WTC11 (cell line): Measurements from ENCODE around the gene PLCG1. TPM values are rescaled to one million over a fixed set of nuclear protein-coding genes. Genes with fewer than 3 reads are reported as not detected.

Experiments
- ATAC-seq: fragments of 200-7000 bp; cut with Tn5 transposase; 2 replicates; pipeline ENCODE4 v1.10.0; 2021; ENCODE audit warnings: mild to moderate bottlenecking, moderate library complexity
- CTCF ChIA-PET: fragments of 300-600 bp; sonication (Branson Sonifier 250); formaldehyde crosslinking; loops from one replicate; lab custom pipeline; 2021; ENCODE audit warnings: antibody characterized with exemption; lab: Charles Lee
- POLR2A ChIA-PET: fragments of 350-600 bp; sonication (Branson Sonifier 250); formaldehyde crosslinking; loops from one replicate; lab custom pipeline; 2021; ENCODE audit warnings: antibody characterized with exemption; lab: Charles Lee
- DNase-seq: peaks from one replicate; pipeline ENCODE4 v3.0.0; 2021; ENCODE audit warnings: low spot score
- H3K27ac Mint-ChIP-seq: 2 replicates; pipeline ENCODE4 v1.8.0; 2021; ENCODE audit warnings: mixed read lengths
- H3K27me3 Mint-ChIP-seq: 2 replicates; pipeline ENCODE4 v1.8.0; 2021; ENCODE audit warnings: low read depth, mild to moderate bottlenecking, moderate library complexity, mixed read lengths
- H3K36me3 Mint-ChIP-seq: 2 replicates; pipeline ENCODE4 v1.8.0; 2021; ENCODE audit warnings: mixed read lengths
- H3K4me1 Mint-ChIP-seq: 2 replicates; pipeline ENCODE4 v1.8.0; 2022; ENCODE audit warnings: mixed read lengths
- H3K4me3 Mint-ChIP-seq: 2 replicates; pipeline ENCODE4 v1.8.0; 2021; ENCODE audit warnings: mild to moderate bottlenecking, moderate library complexity, mixed read lengths
- H3K9me3 Mint-ChIP-seq: 2 replicates; pipeline ENCODE4 v1.8.0; 2021; ENCODE audit warnings: mixed read lengths
- CREM ChIP-seq: sonication (generic); formaldehyde crosslinking; IDR thresholded peaks from 2 replicates; pipeline ENCODE4 v1.8.1; 2022; ENCODE audit warnings: mild to moderate bottlenecking, missing genetic modification reagents, moderate library complexity
- EMX1 ChIP-seq: fragments of 250-450 bp; sonication (Bioruptor Pico); IDR thresholded peaks from 2 replicates; pipeline ENCODE4 v1.8.0; 2021; ENCODE audit warnings: mild to moderate bottlenecking
- GABPB1 ChIP-seq: sonication (generic); formaldehyde crosslinking; IDR thresholded peaks from 2 replicates; pipeline ENCODE4 v1.8.1; 2023; ENCODE audit warnings: mild to moderate bottlenecking, missing genetic modification reagents
- NFATC4 ChIP-seq: fragments of 250-450 bp; sonication (Bioruptor Pico); IDR thresholded peaks from 2 replicates; pipeline ENCODE4 v1.9.0; 2021; ENCODE audit warnings: mild to moderate bottlenecking
- NFYB ChIP-seq: sonication (generic); formaldehyde crosslinking; conservative IDR thresholded peaks from 2 replicates; pipeline ENCODE4 v1.8.0; 2022; ENCODE audit warnings: low read depth, missing genetic modification reagents
- NR3C1 ChIP-seq: sonication (generic); formaldehyde crosslinking; conservative IDR thresholded peaks from 2 replicates; pipeline ENCODE4 v1.8.1; 2023; ENCODE audit warnings: low read depth, mild to moderate bottlenecking, missing genetic modification reagents
- ZNF317 ChIP-seq: sonication (generic); formaldehyde crosslinking; IDR thresholded peaks from 2 replicates; pipeline ENCODE4 v1.8.1; 2023; ENCODE audit warnings: low read depth, mild to moderate bottlenecking, moderate library complexity, missing genetic modification reagents, borderline replicate concordance
- ZNF671 ChIP-seq: fragments of 250-450 bp; sonication (Bioruptor Pico); IDR thresholded peaks from 2 replicates; pipeline ENCODE4 v1.8.0; 2021; ENCODE audit warnings: mild to moderate bottlenecking
- total RNA-seq: library from RNA; stranded (reverse); gene quantifications from 3 replicates; pipeline ENCODE4 v1.2.3, GENCODE V29; 2021
- TF ChIP-seq, protein P1 (sequence below): sonication (generic); formaldehyde crosslinking; IDR thresholded peaks from 2 replicates; pipeline ENCODE4 v1.8.1; 2022; ENCODE audit warnings: low read depth, mild to moderate bottlenecking, moderate library complexity, missing genetic modification reagents, borderline replicate concordance
- TF ChIP-seq, protein P2 (sequence below): sonication (generic); formaldehyde crosslinking; IDR thresholded peaks from 2 replicates; pipeline ENCODE4 v1.8.0; 2022; ENCODE audit warnings: missing genetic modification reagents
- TF ChIP-seq, protein P3 (sequence below): sonication (generic); formaldehyde crosslinking; IDR thresholded peaks from 2 replicates; pipeline ENCODE4 v1.8.1; 2023; ENCODE audit warnings: mild to moderate bottlenecking, moderate library complexity, missing genetic modification reagents
- TF ChIP-seq, protein P4 (sequence below): fragments of 250-450 bp; sonication (Bioruptor Pico); IDR thresholded peaks from 2 replicates; pipeline ENCODE4 v1.9.0; 2021; ENCODE audit warnings: mild to moderate bottlenecking
- TF ChIP-seq, protein P5 (sequence below): fragments of 200-600 bp; IDR thresholded peaks from 2 replicates; pipeline ENCODE4 v1.8.0; 2022; ENCODE audit warnings: antibody characterized with exemption
- TF ChIP-seq, protein P6 (sequence below): sonication (generic); formaldehyde crosslinking; IDR thresholded peaks from 2 replicates; pipeline ENCODE4 v1.8.0; 2022; ENCODE audit warnings: mild to moderate bottlenecking, missing genetic modification reagents
- TF ChIP-seq, protein P7 (sequence below): sonication (generic); formaldehyde crosslinking; IDR thresholded peaks from 2 replicates; pipeline ENCODE4 v1.8.1; 2022; ENCODE audit warnings: mild to moderate bottlenecking, missing genetic modification reagents, moderate library complexity, borderline replicate concordance

PLCG1 gene
- total RNA-seq, 1 experiment from 2014 or later, result 201 TPM

DNA sequence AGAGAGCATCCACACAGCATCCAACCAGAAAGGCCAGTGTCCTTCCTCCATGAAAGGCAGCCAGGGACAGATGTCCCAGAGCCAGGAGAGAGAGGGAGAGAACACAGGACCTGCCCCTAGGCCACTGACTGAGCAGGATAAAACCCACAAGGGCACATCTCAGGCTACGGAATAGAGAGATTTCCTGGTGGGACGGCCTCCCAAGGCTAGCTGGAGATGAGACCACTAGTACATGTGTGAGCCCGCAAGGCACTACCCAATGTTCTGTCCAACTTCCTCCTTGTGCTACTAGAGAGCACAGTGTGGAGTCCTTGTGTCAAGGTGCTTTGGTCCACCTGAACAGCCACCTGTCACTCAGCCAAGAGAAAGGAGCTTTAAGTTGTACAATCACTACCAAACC lies 44.2 kb downstream of the PLCG1 start (continued):
- TF ChIP-seq, protein P1, sequence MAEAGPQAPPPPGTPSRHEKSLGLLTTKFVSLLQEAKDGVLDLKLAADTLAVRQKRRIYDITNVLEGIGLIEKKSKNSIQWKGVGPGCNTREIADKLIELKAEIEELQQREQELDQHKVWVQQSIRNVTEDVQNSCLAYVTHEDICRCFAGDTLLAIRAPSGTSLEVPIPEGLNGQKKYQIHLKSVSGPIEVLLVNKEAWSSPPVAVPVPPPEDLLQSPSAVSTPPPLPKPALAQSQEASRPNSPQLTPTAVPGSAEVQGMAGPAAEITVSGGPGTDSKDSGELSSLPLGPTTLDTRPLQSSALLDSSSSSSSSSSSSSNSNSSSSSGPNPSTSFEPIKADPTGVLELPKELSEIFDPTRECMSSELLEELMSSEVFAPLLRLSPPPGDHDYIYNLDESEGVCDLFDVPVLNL (CRISPR knock-in tag), result no peak
- TF ChIP-seq, protein P2, sequence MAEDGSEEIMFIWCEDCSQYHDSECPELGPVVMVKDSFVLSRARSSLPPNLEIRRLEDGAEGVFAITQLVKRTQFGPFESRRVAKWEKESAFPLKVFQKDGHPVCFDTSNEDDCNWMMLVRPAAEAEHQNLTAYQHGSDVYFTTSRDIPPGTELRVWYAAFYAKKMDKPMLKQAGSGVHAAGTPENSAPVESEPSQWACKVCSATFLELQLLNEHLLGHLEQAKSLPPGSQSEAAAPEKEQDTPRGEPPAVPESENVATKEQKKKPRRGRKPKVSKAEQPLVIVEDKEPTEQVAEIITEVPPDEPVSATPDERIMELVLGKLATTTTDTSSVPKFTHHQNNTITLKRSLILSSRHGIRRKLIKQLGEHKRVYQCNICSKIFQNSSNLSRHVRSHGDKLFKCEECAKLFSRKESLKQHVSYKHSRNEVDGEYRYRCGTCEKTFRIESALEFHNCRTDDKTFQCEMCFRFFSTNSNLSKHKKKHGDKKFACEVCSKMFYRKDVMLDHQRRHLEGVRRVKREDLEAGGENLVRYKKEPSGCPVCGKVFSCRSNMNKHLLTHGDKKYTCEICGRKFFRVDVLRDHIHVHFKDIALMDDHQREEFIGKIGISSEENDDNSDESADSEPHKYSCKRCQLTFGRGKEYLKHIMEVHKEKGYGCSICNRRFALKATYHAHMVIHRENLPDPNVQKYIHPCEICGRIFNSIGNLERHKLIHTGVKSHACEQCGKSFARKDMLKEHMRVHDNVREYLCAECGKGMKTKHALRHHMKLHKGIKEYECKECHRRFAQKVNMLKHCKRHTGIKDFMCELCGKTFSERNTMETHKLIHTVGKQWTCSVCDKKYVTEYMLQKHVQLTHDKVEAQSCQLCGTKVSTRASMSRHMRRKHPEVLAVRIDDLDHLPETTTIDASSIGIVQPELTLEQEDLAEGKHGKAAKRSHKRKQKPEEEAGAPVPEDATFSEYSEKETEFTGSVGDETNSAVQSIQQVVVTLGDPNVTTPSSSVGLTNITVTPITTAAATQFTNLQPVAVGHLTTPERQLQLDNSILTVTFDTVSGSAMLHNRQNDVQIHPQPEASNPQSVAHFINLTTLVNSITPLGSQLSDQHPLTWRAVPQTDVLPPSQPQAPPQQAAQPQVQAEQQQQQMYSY (CRISPR knock-in tag), result no peak
- TF ChIP-seq, protein P3, sequence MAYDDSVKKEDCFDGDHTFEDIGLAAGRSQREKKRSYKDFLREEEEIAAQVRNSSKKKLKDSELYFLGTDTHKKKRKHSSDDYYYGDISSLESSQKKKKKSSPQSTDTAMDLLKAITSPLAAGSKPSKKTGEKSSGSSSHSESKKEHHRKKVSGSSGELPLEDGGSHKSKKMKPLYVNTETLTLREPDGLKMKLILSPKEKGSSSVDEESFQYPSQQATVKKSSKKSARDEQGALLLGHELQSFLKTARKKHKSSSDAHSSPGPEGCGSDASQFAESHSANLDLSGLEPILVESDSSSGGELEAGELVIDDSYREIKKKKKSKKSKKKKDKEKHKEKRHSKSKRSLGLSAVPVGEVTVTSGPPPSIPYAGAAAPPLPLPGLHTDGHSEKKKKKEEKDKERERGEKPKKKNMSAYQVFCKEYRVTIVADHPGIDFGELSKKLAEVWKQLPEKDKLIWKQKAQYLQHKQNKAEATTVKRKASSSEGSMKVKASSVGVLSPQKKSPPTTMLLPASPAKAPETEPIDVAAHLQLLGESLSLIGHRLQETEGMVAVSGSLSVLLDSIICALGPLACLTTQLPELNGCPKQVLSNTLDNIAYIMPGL (CRISPR knock-in tag), result no peak

DNA sequence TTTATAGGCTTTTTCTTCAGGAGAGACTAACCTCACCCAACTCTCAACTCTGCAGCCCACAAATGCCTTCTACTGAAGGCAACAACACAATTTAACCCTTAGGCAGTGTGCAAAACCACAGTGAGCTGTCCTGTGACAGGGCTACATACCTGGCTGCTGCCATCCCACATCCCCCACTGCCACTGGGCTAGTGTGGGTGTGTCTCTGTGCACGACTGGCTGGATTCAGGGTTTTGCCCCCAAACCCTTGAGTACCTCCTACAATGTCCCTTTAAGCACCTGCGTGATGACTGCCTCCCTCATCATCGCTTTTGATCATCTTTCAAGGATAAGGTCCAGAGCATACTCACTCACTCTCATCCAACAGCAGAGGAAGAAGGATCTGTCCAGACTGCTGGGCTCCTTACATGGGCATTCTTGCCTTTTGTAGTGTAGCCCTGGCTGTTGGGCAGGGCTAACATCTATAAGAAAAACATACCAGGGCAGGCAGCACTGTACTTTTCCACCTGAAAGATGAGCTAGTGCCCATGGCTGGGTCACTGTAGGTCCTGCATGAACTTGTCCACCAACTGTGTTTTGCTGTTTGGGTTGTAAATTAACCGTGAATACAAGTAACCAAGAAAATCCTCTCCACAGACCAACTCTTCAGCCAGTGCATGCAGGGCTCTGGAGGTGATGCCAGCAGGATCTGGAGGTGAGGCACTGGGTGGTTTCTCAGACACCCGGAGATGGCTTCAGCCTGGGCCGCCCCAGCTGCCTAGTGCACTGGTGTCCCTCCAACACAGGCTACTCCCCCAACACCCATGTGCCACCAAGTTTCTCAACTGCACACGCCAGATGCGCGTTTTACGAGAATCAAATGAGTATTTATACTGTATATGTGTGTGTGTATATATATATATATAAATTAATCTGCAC lies 45.2 kb downstream of the PLCG1 start:
- H3K27me3 Mint-ChIP-seq, result no peaks in the 10 kb centered on the region
- peaks cover 13% of the 10 kb centered on the region for H3K4me1 Mint-ChIP-seq
- H3K4me3 Mint-ChIP-seq, result no peak overlapping the region
- POLR2A ChIA-PET, result no interaction called here
- TF ChIP-seq, protein P3 (CRISPR knock-in tag), result no peak
- TF ChIP-seq, protein P4, sequence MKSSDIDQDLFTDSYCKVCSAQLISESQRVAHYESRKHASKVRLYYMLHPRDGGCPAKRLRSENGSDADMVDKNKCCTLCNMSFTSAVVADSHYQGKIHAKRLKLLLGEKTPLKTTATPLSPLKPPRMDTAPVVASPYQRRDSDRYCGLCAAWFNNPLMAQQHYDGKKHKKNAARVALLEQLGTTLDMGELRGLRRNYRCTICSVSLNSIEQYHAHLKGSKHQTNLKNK (CRISPR knock-in tag), result no peak
- TF ChIP-seq, protein P5, sequence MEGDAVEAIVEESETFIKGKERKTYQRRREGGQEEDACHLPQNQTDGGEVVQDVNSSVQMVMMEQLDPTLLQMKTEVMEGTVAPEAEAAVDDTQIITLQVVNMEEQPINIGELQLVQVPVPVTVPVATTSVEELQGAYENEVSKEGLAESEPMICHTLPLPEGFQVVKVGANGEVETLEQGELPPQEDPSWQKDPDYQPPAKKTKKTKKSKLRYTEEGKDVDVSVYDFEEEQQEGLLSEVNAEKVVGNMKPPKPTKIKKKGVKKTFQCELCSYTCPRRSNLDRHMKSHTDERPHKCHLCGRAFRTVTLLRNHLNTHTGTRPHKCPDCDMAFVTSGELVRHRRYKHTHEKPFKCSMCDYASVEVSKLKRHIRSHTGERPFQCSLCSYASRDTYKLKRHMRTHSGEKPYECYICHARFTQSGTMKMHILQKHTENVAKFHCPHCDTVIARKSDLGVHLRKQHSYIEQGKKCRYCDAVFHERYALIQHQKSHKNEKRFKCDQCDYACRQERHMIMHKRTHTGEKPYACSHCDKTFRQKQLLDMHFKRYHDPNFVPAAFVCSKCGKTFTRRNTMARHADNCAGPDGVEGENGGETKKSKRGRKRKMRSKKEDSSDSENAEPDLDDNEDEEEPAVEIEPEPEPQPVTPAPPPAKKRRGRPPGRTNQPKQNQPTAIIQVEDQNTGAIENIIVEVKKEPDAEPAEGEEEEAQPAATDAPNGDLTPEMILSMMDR, result no peak
- TF ChIP-seq, all 79 proteins: peak for 0
- no peak for ATAC-seq
- DNase-seq, result no peak
- H3K27ac Mint-ChIP-seq, result no peak overlapping the region
- CTCF ChIA-PET, result interaction anchor here (1.0 to 3.8 kb wide), 3 partner anchors 10 to 157 kb away, joined by 5 to 17 read pairs (median 8); partner anchors contain the start of gene LPIN3
- H3K9me3 Mint-ChIP-seq, result no peaks in the 10 kb centered on the region
- H3K36me3 Mint-ChIP-seq, result no peaks in the 10 kb centered on the region

DNA sequence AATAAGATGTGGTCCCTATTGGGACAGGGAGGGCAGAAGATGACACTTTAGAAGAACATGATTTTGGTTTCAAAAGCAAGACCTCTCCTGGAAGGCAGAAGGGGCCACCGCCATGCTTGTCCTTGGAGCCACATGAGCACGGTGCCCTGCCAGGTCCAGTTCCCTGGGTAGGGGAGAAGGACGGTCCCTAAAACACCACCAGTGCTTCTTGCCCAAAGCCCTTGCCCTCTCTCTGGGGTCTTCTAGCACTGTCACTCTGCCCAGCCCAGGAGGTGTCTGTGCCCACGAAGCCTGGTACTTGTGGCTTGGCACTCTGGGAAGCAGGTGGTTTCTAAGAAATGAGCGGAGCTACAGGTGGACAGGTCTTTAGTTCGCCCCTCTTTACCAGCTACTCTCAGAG lies 46.0 kb downstream of the PLCG1 start:
- ATAC-seq (no peak), DNase-seq (no peak)
- no peak overlapping the region for H3K27ac Mint-ChIP-seq
- H3K4me1 Mint-ChIP-seq, result peaks cover 8% of the 10 kb centered on the region
- no peaks in the 10 kb centered on the region for H3K9me3 Mint-ChIP-seq
- H3K27me3 Mint-ChIP-seq, result no peaks in the 10 kb centered on the region
- CTCF ChIA-PET, result no interaction called here
- no peak overlapping the region for H3K4me3 Mint-ChIP-seq
- H3K36me3 Mint-ChIP-seq, result no peaks in the 10 kb centered on the region
- POLR2A ChIA-PET, result no interaction called here
- TF ChIP-seq NFYB (CRISPR knock-in tag) (no peak), CREM (CRISPR knock-in tag) (no peak), ZNF671 (CRISPR knock-in tag) (no peak), ZNF317 (no peak), EMX1 (no peak), NR3C1 (CRISPR knock-in tag) (no peak), NFATC4 (no peak), GABPB1 (CRISPR knock-in tag) (no peak)
- TF ChIP-seq, protein P6, sequence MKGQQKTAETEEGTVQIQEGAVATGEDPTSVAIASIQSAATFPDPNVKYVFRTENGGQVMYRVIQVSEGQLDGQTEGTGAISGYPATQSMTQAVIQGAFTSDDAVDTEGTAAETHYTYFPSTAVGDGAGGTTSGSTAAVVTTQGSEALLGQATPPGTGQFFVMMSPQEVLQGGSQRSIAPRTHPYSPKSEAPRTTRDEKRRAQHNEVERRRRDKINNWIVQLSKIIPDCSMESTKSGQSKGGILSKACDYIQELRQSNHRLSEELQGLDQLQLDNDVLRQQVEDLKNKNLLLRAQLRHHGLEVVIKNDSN (CRISPR knock-in tag), result no peak
- TF ChIP-seq, protein P4 (CRISPR knock-in tag), result no peak
- TF ChIP-seq, protein P1 (CRISPR knock-in tag), result no peak
- TF ChIP-seq, protein P7, sequence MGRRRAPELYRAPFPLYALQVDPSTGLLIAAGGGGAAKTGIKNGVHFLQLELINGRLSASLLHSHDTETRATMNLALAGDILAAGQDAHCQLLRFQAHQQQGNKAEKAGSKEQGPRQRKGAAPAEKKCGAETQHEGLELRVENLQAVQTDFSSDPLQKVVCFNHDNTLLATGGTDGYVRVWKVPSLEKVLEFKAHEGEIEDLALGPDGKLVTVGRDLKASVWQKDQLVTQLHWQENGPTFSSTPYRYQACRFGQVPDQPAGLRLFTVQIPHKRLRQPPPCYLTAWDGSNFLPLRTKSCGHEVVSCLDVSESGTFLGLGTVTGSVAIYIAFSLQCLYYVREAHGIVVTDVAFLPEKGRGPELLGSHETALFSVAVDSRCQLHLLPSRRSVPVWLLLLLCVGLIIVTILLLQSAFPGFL (CRISPR knock-in tag), result no peak
